Measurements from ENCODE around the gene ARFGAP3.
A peak's percentile ranks its signal among the peaks of the same experiment; 100 is the strongest.

The ARFGAP3 gene

GRCh38 chr22:42825796-42826195 is 31.3 kb downstream of the ARFGAP3 start:
- DNase-seq (ENCODE audit: low read depth) = no peak
- TF ChIP-seq CTCF (IDR thresholded peaks at IDR 0.05; ENCODE audit: low read depth, low read length) (no peak), MYC (IDR thresholded peaks at IDR 0.05; ENCODE audit: low read depth, low read length) (no peak), MAX (IDR thresholded peaks at IDR 0.05; ENCODE audit: low read depth, low read length) (no peak), POLR2A (IDR thresholded peaks at IDR 0.05; ENCODE audit: extremely low read depth, insufficient read length) (no peak)
- H3K4me3 ChIP-seq (ENCODE audit: low read depth, low read length) = no peak overlapping the region

GRCh38 chr22:42821386-42821785 is 35.7 kb downstream of the ARFGAP3 start:
- no peak for DNase-seq (ENCODE audit: low read depth)
- TF ChIP-seq MAX (IDR thresholded peaks at IDR 0.05; ENCODE audit: low read depth, low read length) (no peak), POLR2A (IDR thresholded peaks at IDR 0.05; ENCODE audit: extremely low read depth, insufficient read length) (no peak), CTCF (IDR thresholded peaks at IDR 0.05; ENCODE audit: low read depth, low read length) (no peak), MYC (IDR thresholded peaks at IDR 0.05; ENCODE audit: low read depth, low read length) (no peak)
- H3K4me3 ChIP-seq (ENCODE audit: low read depth, low read length) = no peak overlapping the region

- peak; percentile 23 for DNase-seq (ENCODE audit: low read depth)
- H3K4me3 ChIP-seq (ENCODE audit: low read depth, low read length) = no peak overlapping the region
- TF ChIP-seq POLR2A (IDR thresholded peaks at IDR 0.05; ENCODE audit: extremely low read depth, insufficient read length) (no peak), CTCF (IDR thresholded peaks at IDR 0.05; ENCODE audit: low read depth, low read length) (no peak), MAX (IDR thresholded peaks at IDR 0.05; ENCODE audit: low read depth, low read length) (no peak), MYC (IDR thresholded peaks at IDR 0.05; ENCODE audit: low read depth, low read length) (no peak)
Observed at GRCh38 chr22:42820045-42820763, 36.9 kb downstream of the ARFGAP3 start.

- no peak overlapping the region for H3K4me3 ChIP-seq (ENCODE audit: low read depth, low read length)
- TF ChIP-seq POLR2A (IDR thresholded peaks at IDR 0.05; ENCODE audit: extremely low read depth, insufficient read length) (no peak), CTCF (IDR thresholded peaks at IDR 0.05; ENCODE audit: low read depth, low read length) (no peak), MAX (IDR thresholded peaks at IDR 0.05; ENCODE audit: low read depth, low read length) (no peak), MYC (IDR thresholded peaks at IDR 0.05; ENCODE audit: low read depth, low read length) (no peak)
- DNase-seq (ENCODE audit: low read depth) = no peak
Observed at GRCh38 chr22:42819412-42820044, 37.5 kb downstream of the ARFGAP3 start.

- TF ChIP-seq POLR2A (IDR thresholded peaks at IDR 0.05; ENCODE audit: extremely low read depth, insufficient read length) (no peak), CTCF (IDR thresholded peaks at IDR 0.05; ENCODE audit: low read depth, low read length) (no peak), MYC (IDR thresholded peaks at IDR 0.05; ENCODE audit: low read depth, low read length) (no peak), MAX (IDR thresholded peaks at IDR 0.05; ENCODE audit: low read depth, low read length) (no peak)
- no peak overlapping the region for H3K4me3 ChIP-seq (ENCODE audit: low read depth, low read length)
- DNase-seq (ENCODE audit: low read depth) = no peak
Observed at GRCh38 chr22:42817556-42817955, 39.5 kb downstream of the ARFGAP3 start.

Measured in NB4 (cell line).